Smooth muscle cell (in vitro differentiated cells): ENCODE measurements around the gene HAPLN3. TPM values are rescaled to one million over a fixed set of nuclear protein-coding genes. Genes with fewer than 3 reads are reported as not detected.

ENCODE experiments used
- DNase-seq: peaks from one replicate; lab custom pipeline; 2025; ENCODE audit not compliant: unreplicated experiment; lab: John Stamatoyannopoulos, UW
- H2AFZ ChIP-seq: fragments of 200-600 bp; sonication (generic); 2 replicates; pipeline ENCODE4 v1.6.0; 2016; ENCODE audit warnings: antibody characterized with exemption, low read depth, mild to moderate bottlenecking
- H3F3A ChIP-seq: fragments of 200-600 bp; sonication (generic); 2 replicates; pipeline ENCODE4 v1.6.0; 2017; ENCODE audit warnings: antibody characterized with exemption, low read depth
- H3K27ac ChIP-seq: fragments of 200-600 bp; sonication (generic); 2 replicates; pipeline ENCODE4 v1.5.1; 2016; ENCODE audit warnings: low read depth, mild to moderate bottlenecking
- H3K27me3 ChIP-seq: fragments of 200-600 bp; sonication (generic); 2 replicates; pipeline ENCODE4 v1.6.1; 2016; ENCODE audit warnings: low read depth, mild to moderate bottlenecking
- H3K36me3 ChIP-seq: fragments of 200-600 bp; sonication (generic); 2 replicates; pipeline ENCODE4 v1.5.1; 2016; ENCODE audit warnings: low read depth
- H3K4me1 ChIP-seq: fragments of 200-600 bp; sonication (generic); 2 replicates; pipeline ENCODE4 v1.5.1; 2016; ENCODE audit warnings: low read depth
- H3K4me2 ChIP-seq: fragments of 200-600 bp; sonication (generic); 2 replicates; pipeline ENCODE4 v1.6.0; 2016; ENCODE audit warnings: mild to moderate bottlenecking
- H3K4me3 ChIP-seq: fragments of 200-600 bp; sonication (generic); 2 replicates; pipeline ENCODE4 v1.5.1; 2016; ENCODE audit warnings: mild to moderate bottlenecking
- H3K79me2 ChIP-seq: fragments of 200-600 bp; sonication (generic); 2 replicates; pipeline ENCODE4 v1.6.0; 2016; ENCODE audit warnings: low read depth, mild to moderate bottlenecking
- H3K9ac ChIP-seq: fragments of 200-600 bp; sonication (generic); 2 replicates; pipeline ENCODE4 v1.6.0; 2016; ENCODE audit warnings: low read depth
- H3K9me3 ChIP-seq: fragments of 200-600 bp; sonication (generic); replicated peaks from 2 replicates; pipeline ENCODE4 v1.5.1; 2016; ENCODE audit warnings: low read depth
- H4K20me1 ChIP-seq: fragments of 200-600 bp; sonication (generic); 2 replicates; pipeline ENCODE4 v1.6.0; 2016; ENCODE audit warnings: low read depth
- CTCF ChIP-seq: fragments of 200-600 bp; sonication (generic); IDR thresholded peaks from 2 replicates; pipeline ENCODE4 v1.5.1; 2017; ENCODE audit warnings: borderline replicate concordance, mild to moderate bottlenecking, antibody characterized with exemption; ENCODE audit not compliant: insufficient read depth, poor library complexity, severe bottlenecking
- WGBS: methylation state at CpG from one replicate; pipeline ENCODE4 v1.1.7; 2016; ENCODE audit warnings: low lambda C conversion rate; 5-methylcytosine and 5-hydroxymethylcytosine counted together
- polyA plus RNA-seq: library from polyadenylated mRNA; unstranded; fragments of >200 nt; fragmentation: Nextera tagmentation; extraction: Ambion mirVana; gene quantifications from 2 replicates; pipeline ENCODE4 v1.2.1, GENCODE V29; 2016
- total RNA-seq: library from RNA; depleted of rRNA; stranded (reverse); fragments of >200 nt; gene quantifications from 2 replicates; pipeline ENCODE4 v1.2.3, GENCODE V29; 2014

Gene HAPLN3
- total and polyA plus RNA-seq, 2 experiments from 2014 or later, result 4.5 to 5.2 TPM

- no peaks in the 10 kb centered on the region for H4K20me1 ChIP-seq
- no peak overlapping the region for H2AFZ ChIP-seq
- H3K79me2 ChIP-seq, result no peaks in the 10 kb centered on the region
- peak; percentile 70 for TF ChIP-seq CTCF
- WGBS, result 49% methylated on average over 13 of the region's 14 CpGs
- no peak overlapping the region for H3K9ac ChIP-seq
- H3K9me3 ChIP-seq, result no peaks in the 10 kb centered on the region
- DNase-seq, result peak; percentile 11
- H3K4me3 ChIP-seq, result no peak overlapping the region
- H3K27me3 ChIP-seq, result no peaks in the 10 kb centered on the region
- H3F3A ChIP-seq, result no peaks in the 10 kb centered on the region
- H3K4me2 ChIP-seq, result no peak overlapping the region
- no peaks in the 10 kb centered on the region for H3K4me1 ChIP-seq
- H3K36me3 ChIP-seq, result no peaks in the 10 kb centered on the region
- no peak overlapping the region for H3K27ac ChIP-seq
These were observed 61.0 kb downstream of the HAPLN3 start for GRCh38 chr15:88834211-88834812.

- DNase-seq, result no peak
- Histone ChIP-seq H3K4me1 (no peaks in the 10 kb centered on the region), H3K4me2 (no peak overlapping the region), H3K79me2 (no peaks in the 10 kb centered on the region), H3K27me3 (no peaks in the 10 kb centered on the region), H3K9ac (no peak overlapping the region), H2AFZ (no peak overlapping the region), H3K9me3 (no peaks in the 10 kb centered on the region), H3K36me3 (no peaks in the 10 kb centered on the region), H3F3A (no peaks in the 10 kb centered on the region), H4K20me1 (no peaks in the 10 kb centered on the region), H3K4me3 (no peak overlapping the region), H3K27ac (no peak overlapping the region)
- 66% methylated on average over 8 of the region's 8 CpGs for WGBS
- no peak for TF ChIP-seq CTCF
These were observed 61.6 kb downstream of the HAPLN3 start for GRCh38 chr15:88833731-88834100.

- H4K20me1 ChIP-seq, result no peaks in the 10 kb centered on the region
- no peak overlapping the region for H2AFZ ChIP-seq
- DNase-seq, result no peak
- no peak for TF ChIP-seq CTCF
- H3K79me2 ChIP-seq, result no peaks in the 10 kb centered on the region
- H3K27me3 ChIP-seq, result no peaks in the 10 kb centered on the region
- H3K9ac ChIP-seq, result no peak overlapping the region
- no peak overlapping the region for H3K4me3 ChIP-seq
- H3K27ac ChIP-seq, result no peak overlapping the region
- WGBS, result 85% methylated on average over 12 of the region's 12 CpGs
- no peaks in the 10 kb centered on the region for H3F3A ChIP-seq
- no peaks in the 10 kb centered on the region for H3K4me1 ChIP-seq
- H3K36me3 ChIP-seq, result no peaks in the 10 kb centered on the region
- H3K9me3 ChIP-seq, result no peaks in the 10 kb centered on the region
- H3K4me2 ChIP-seq, result no peak overlapping the region
These were observed 62.3 kb downstream of the HAPLN3 start for GRCh38 chr15:88832820-88833730.
